C4-2B (cell line): Measurements from ENCODE around the gene CDH12.

Source experiments
- CTCF ChIP-seq: fragments of 450-650 bp; conservative IDR thresholded peaks from 2 replicates; pipeline ENCODE4 v1.5.1; 2017; ENCODE audit warnings: mild to moderate bottlenecking
- ZFX ChIP-seq: fragments of 450-650 bp; IDR thresholded peaks from 2 replicates; pipeline ENCODE4 v1.6.1; 2017

- TF ChIP-seq CTCF (no peak), ZFX (no peak)
Measured at GRCh38 chr5:22316294-22316693, 536.9 kb downstream of the CDH12 start.
